Measurements from ENCODE around the gene ACTL6B.
A peak's percentile ranks its signal among the peaks of the same experiment; 100 is the strongest.
"Not testable (repeated sequence)": the region's sequence is repeated elsewhere in the genome, so short reads cannot be mapped to it uniquely, and the experiment has no call there.

Gene ACTL6B

GRCh38 chr7:100655908-100656674 is at the start of gene ACTL6B:
Gene ACTL6B (minus strand): TSS chr7:100656448. CDS start chr7:100656354, 94 bp downstream.
- H3K27ac ChIP-seq = no peak within 1 kb of the TSS
- H3K4me3 ChIP-seq = no peak within 1 kb of the TSS
- H3K9ac ChIP-seq (ENCODE audit: insufficient read length) = no peak within 1 kb of the TSS
- no peaks in the 10 kb centered on the region for H3K36me3 ChIP-seq (ENCODE audit: insufficient read depth, low read length)
- no peak for DNase-seq (ENCODE audit: low read depth, low spot score)
- no peak for TF ChIP-seq FOXP2 (optimal IDR thresholded peaks at IDR 0.05; ENCODE audit: control extremely low read depth, extremely low read length, insufficient read depth)
- no peak for TF ChIP-seq EZH2 (IDR thresholded peaks at IDR 0.05)
- TF ChIP-seq POLR2AphosphoS5 (IDR thresholded peaks at IDR 0.05; ENCODE audit: borderline replicate concordance, low read depth, low read length) = no peak
- H3K9me3 ChIP-seq (ENCODE audit: low read depth, low read length) = no peaks in the 10 kb centered on the region

- DNase-seq (ENCODE audit: low read depth, low spot score) = no peak
- H3K27ac ChIP-seq = peak overlapping the region; percentile 84
- peak overlapping the region; percentile 97 for H3K4me3 ChIP-seq
- H3K9ac ChIP-seq (ENCODE audit: insufficient read length) = peak overlapping the region; percentile 98
- TF ChIP-seq FOXP2 (optimal IDR thresholded peaks at IDR 0.05; ENCODE audit: control extremely low read depth, extremely low read length, insufficient read depth) = no peak
- no peak for TF ChIP-seq POLR2AphosphoS5 (IDR thresholded peaks at IDR 0.05; ENCODE audit: borderline replicate concordance, low read depth, low read length)
- no peak for TF ChIP-seq EZH2 (IDR thresholded peaks at IDR 0.05)
- H3K9me3 ChIP-seq (ENCODE audit: low read depth, low read length) = no peaks in the 10 kb centered on the region
- H3K36me3 ChIP-seq (ENCODE audit: insufficient read depth, low read length) = peaks cover 19% of the 10 kb centered on the region
Measured at GRCh38 chr7:100705320-100705752, 49.1 kb upstream of the ACTL6B start.

- not testable (repeated sequence) for H3K9me3 ChIP-seq (ENCODE audit: low read depth, low read length); H3K4me3 ChIP-seq; H3K36me3 ChIP-seq (ENCODE audit: insufficient read depth, low read length); H3K27ac ChIP-seq; DNase-seq (ENCODE audit: low read depth, low spot score); H3K9ac ChIP-seq (ENCODE audit: insufficient read length)
Measured at GRCh38 chr7:100701089-100701488, 44.8 kb upstream of the ACTL6B start.

- Histone ChIP-seq H3K36me3 (ENCODE audit: insufficient read depth, low read length) (no peaks in the 10 kb centered on the region), H3K27ac (no peak overlapping the region), H3K9ac (ENCODE audit: insufficient read length) (no peak overlapping the region), H3K9me3 (ENCODE audit: low read depth, low read length) (no peaks in the 10 kb centered on the region), H3K4me3 (no peak overlapping the region)
- TF ChIP-seq POLR2AphosphoS5 (IDR thresholded peaks at IDR 0.05; ENCODE audit: borderline replicate concordance, low read depth, low read length) (no peak), FOXP2 (optimal IDR thresholded peaks at IDR 0.05; ENCODE audit: control extremely low read depth, extremely low read length, insufficient read depth) (no peak), EZH2 (IDR thresholded peaks at IDR 0.05) (no peak)
- no peak for DNase-seq (ENCODE audit: low read depth, low spot score)
Measured at GRCh38 chr7:100699018-100699417, 42.8 kb upstream of the ACTL6B start.

- Histone ChIP-seq H3K9ac (ENCODE audit: insufficient read length) (no peak overlapping the region), H3K4me3 (no peak overlapping the region), H3K36me3 (ENCODE audit: insufficient read depth, low read length) (no peaks in the 10 kb centered on the region), H3K27ac (0 out of 2 replicates have a peak overlapping the region, but pooled peaks have one; percentile 42), H3K9me3 (ENCODE audit: low read depth, low read length) (no peaks in the 10 kb centered on the region)
- TF ChIP-seq POLR2AphosphoS5 (IDR thresholded peaks at IDR 0.05; ENCODE audit: borderline replicate concordance, low read depth, low read length) = no peak
- TF ChIP-seq FOXP2 (optimal IDR thresholded peaks at IDR 0.05; ENCODE audit: control extremely low read depth, extremely low read length, insufficient read depth) = no peak
- TF ChIP-seq EZH2 (IDR thresholded peaks at IDR 0.05) = no peak
- no peak for DNase-seq (ENCODE audit: low read depth, low spot score)
Measured at GRCh38 chr7:100696123-100696521, 39.9 kb upstream of the ACTL6B start.

- peaks cover 10% of the 10 kb centered on the region; the same call in 1 of the 2 replicates for H3K36me3 ChIP-seq (ENCODE audit: insufficient read depth, low read length)
- TF ChIP-seq EZH2 (IDR thresholded peaks at IDR 0.05) = no peak
- TF ChIP-seq FOXP2 (optimal IDR thresholded peaks at IDR 0.05; ENCODE audit: control extremely low read depth, extremely low read length, insufficient read depth) = no peak
- 0 out of 2 replicates have a peak, but pooled peaks have one; percentile 23 for TF ChIP-seq POLR2AphosphoS5 (IDR thresholded peaks at IDR 0.05; ENCODE audit: borderline replicate concordance, low read depth, low read length)
- H3K4me3 ChIP-seq = peak within 1 kb of the TSS; percentile 92
- H3K27ac ChIP-seq = peak within 1 kb of the TSS; percentile 79; the same call in 1 of the 2 replicates
- peak within 1 kb of the TSS; percentile 95 for H3K9ac ChIP-seq (ENCODE audit: insufficient read length)
- H3K9me3 ChIP-seq (ENCODE audit: low read depth, low read length) = no peaks in the 10 kb centered on the region
- no peak for DNase-seq (ENCODE audit: low read depth, low spot score)
Measured at GRCh38 chr7:100694098-100694745, 38.0 kb upstream of the ACTL6B start, which contains the start of gene GIGYF1. Gene GIGYF1 (minus strand): TSS chr7:100694250. CDS start chr7:100688238, 6,012 bp downstream.

GRCh38 chr7:100693312-100694097 is 37.3 kb upstream of the ACTL6B start:
- Histone ChIP-seq H3K4me3 (peak overlapping the region; percentile 92), H3K9ac (ENCODE audit: insufficient read length) (peak overlapping the region; percentile 95), H3K36me3 (ENCODE audit: insufficient read depth, low read length) (peaks cover 17% of the 10 kb centered on the region; the same call in 1 of the 2 replicates), H3K27ac (peak overlapping the region; percentile 46; the same call in 1 of the 2 replicates), H3K9me3 (ENCODE audit: low read depth, low read length) (no peaks in the 10 kb centered on the region)
- no peak for DNase-seq (ENCODE audit: low read depth, low spot score)
- TF ChIP-seq EZH2 (IDR thresholded peaks at IDR 0.05) = no peak
- TF ChIP-seq POLR2AphosphoS5 (IDR thresholded peaks at IDR 0.05; ENCODE audit: borderline replicate concordance, low read depth, low read length) = no peak
- TF ChIP-seq FOXP2 (optimal IDR thresholded peaks at IDR 0.05; ENCODE audit: control extremely low read depth, extremely low read length, insufficient read depth) = no peak

- H3K27ac ChIP-seq = 0 out of 2 replicates have a peak overlapping the region, but pooled peaks have one; percentile 46
Measured at GRCh38 chr7:100692578-100692961, 36.3 kb upstream of the ACTL6B start.

More at GRCh38 chr7:100692578-100692961, 36.3 kb upstream of the ACTL6B start:
- Histone ChIP-seq H3K36me3 (ENCODE audit: insufficient read depth, low read length) (peaks cover 26% of the 10 kb centered on the region), H3K9ac (ENCODE audit: insufficient read length) (peak overlapping the region; percentile 95), H3K9me3 (ENCODE audit: low read depth, low read length) (no peaks in the 10 kb centered on the region), H3K4me3 (peak overlapping the region; percentile 92)
- TF ChIP-seq POLR2AphosphoS5 (IDR thresholded peaks at IDR 0.05; ENCODE audit: borderline replicate concordance, low read depth, low read length) = no peak; the same call in 1 of the 2 replicates
- no peak for TF ChIP-seq FOXP2 (optimal IDR thresholded peaks at IDR 0.05; ENCODE audit: control extremely low read depth, extremely low read length, insufficient read depth)
- TF ChIP-seq EZH2 (IDR thresholded peaks at IDR 0.05) = no peak
- DNase-seq (ENCODE audit: low read depth, low spot score) = no peak
